ENCODE measurements around the gene EPRS1.
"Not testable (repeated sequence)": the region's sequence is repeated elsewhere in the genome, so short reads cannot be mapped to it uniquely, and the experiment has no call there.

EPRS1 gene

DNA sequence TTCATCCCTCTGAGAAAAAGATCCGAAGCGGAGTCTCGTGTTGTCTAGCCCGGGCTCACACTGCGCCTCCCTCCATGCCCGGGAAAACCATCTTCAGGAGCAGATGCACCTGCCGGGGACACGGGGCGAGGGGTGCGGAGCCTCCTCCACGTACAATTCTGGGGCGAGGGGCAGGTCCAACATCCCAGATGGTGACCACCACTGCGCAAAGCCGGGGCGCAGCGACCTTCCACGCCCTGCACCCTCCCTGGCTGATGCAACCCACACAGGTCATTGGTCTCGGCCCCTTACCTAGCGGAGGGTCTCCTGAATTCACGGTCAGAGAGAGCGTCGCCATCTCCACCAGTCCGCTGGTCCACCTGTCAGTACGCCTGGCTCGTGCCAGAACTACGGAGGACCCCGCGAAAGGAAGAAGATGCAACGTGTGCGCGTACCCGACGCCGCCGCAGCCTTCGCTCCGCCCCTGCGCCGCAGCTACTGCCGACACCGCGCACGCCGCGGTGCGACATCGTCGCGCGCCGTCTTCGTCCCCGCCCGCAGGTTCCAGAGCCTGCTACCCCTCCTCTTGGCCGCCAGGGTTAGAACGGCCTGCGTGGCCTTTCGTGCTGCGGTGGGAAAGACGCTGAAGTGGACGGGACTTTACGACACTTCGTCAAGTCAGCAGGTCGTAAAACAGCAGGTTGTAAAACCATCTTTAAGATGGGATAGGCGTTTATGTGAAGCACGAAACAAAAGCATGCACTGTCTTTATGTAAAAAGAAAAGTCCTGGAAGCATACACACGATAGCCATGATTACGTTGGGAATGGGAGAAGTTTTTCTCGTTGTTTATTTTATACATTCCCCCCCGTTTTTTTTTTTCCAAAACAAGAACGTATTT is at the start of gene EPRS1:
TSS of gene EPRS1 (minus strand) at position 454 of the 879 bp plus-strand sequence. CDS start at position 337, 117 bp downstream.
- DNase-seq, result peak; percentile 77 to 88 (median 84)

DNA sequence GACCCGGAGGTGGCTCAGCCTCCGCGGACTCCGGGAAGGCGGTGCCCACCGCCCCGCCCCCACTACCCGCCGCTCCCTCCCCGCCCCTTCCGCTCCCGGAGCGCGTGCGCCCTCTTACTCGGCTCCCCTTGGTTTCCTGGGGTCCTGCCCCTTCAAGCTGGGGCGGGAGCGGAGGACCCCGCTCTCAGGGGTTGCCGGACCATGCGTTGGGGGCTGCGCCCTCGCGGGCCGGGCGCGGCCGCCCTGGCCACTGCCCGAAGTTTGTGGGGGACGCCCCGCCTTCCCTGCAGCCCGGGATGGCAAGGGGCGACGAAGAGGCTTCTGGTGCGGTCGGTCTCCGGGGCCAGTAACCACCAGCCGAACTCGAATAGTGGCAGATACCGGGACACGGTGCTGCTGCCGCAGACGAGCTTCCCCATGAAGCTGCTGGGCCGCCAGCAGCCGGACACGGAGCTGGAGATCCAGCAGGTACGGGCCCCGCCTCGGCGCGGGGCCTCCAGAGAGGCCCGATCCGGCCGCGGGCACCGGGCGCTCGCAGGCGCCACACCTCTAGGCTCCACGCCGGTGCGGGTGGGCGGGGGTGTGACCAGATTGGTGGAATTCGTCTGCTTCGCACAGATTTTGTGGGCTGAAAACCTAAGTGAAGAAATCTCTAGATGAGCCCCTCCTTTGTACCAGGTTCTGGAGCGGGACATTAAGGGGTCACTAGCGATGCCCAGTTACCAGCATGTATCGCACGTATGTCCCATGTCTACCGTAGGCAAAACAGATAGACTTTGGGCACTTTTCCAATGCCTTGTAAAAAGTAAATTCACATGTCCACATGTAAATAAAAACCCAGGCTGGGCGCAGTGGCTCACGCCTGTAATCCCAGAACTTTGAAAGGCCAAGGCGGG is 48.0 kb upstream of the EPRS1 start, which contains the start of gene IARS2:
TSS of gene IARS2 (plus strand) at position 117 of the 896 bp plus-strand sequence. CDS start at position 202, 85 bp downstream.
- DNase-seq, result peak; percentile 63 to 94 (median 86)

DNA sequence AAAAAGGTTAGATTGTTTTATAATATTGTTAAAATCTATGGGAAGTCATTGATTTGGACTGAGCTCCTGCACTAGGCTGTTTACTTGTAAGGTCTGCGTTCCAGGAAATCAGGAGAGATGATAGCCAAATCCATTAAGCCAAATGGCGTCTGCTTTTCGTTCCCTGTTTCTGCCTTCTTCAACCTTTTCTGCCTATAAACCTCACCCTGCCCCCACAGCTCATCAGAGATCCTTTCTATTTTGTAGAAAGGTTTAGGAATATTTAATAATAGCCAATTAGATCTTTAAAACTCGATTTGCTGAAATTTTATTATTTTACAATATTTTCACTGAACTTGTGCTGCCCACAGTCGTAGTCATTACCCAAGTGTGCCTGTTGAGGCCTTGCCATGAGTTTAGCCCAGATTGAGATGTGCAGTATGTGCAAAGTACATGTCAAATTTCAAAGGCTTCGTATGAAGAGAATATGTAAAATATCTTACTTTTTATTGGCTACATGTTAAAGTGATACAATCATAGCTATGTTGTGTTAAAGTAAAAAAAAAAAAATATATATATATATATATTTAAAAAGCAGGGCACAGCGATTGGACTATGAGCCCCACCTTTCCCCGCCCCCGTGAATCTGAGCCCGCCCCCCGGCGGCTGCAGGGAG is 47.2 kb upstream of the EPRS1 start:
- DNase-seq, result no peak

DNA sequence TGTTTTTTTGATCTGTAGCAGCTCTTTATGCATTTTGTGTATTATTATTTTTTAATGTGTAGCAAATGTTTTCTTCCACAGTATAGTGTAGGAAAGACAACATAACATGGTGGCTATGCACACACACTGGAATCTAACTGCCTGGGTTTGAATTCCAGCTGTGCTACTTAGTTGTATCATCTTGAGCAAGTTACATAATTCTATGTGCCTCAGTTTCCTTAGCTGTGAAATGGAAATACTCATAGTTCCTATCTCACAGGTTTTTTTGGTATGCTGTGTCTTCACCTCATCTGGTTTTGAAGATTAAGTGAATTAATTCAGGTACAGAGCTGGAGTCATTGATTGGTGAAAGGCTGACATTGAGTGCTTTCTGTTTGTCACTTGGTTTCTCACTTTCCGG is 46.4 kb upstream of the EPRS1 start:
- no peak for DNase-seq

DNA sequence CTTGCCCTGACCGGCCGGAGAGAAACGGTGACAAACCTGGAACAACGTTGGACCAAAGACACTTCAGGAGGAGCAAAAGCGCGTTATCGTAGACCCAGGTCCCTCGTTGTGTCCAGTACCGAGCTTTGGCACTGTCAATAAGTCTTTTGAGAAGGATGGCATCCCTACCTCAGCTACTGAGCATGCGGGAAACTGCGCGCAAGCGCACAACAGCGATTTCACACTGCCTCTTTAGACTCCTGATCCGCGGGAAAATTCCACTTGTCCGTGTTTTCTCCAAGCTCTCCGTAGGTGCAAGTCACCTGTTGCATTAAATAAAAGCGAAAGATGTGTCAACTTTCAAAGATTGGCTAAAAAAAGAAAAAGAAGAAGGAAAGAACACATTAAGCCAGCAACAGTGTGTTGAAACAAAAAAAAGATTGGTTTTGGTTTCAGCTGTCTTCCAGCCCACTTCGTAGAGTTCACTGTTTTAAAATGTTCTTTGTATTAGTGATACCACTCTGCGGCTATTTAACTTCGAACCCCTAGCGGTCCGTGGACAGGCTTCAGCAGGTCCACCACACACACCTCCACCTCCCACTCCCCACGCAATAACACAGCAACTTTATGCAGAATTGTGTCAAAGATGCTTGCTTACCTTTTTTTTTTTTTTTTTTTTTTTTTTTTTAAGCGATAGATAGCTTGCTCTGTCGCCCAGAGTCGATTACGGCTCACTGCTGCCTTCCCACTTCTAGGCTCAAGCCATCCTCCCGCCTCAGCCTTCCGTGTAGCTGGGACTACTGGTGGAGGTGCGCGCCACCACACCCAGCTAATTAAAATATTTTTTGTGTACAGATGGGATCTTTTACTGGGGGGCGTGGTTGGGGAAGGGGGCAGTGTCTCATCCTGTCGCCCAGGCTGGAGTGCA is 43.6 kb upstream of the EPRS1 start, which contains the start of gene BPNT1:
TSS of gene BPNT1 (minus strand) at position 139 of the 907 bp plus-strand sequence. CDS start 9,942 bp downstream, outside the sequence.
- DNase-seq, result peak; percentile 84 to 96 (median 90)

DNA sequence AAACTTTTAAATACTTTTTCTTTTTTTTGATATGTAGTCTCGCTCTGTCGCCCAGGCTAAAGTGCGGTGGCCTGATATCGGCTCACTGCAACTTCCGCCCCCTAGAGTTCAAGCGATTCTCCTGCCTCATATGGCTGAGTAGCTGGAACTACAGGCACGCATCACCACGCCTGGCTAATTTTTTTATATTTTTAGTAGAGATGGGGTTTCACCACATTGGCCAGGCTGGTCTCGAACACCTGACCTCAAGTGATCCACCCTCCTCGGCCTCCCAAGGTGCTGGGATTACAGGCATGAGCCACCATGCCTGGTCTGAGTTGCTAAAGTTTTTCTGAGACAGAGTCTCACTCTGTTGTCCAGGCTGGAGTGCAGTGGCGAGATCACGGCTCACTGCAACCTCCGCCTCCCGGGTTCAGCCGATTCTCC is 40.0 kb upstream of the EPRS1 start:
- not testable (repeated sequence) for DNase-seq

DNA sequence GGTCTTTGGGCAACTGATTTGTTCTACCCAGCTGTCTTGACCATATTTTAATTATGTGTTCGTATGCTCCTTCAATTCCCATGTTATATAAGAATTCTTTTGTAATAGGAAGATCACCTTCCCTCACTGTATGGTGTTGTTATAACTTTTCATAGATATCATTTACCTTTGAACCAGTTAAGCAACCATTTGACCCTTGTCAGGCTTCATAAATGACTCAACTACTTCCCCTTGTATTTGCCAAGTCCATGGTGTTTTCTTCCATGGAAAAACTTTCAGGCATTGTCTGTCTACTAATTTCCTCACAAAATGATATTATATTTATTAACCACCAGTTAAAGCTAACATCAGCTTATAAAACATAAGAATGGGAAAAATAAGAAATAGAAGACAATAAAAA is 38.2 kb upstream of the EPRS1 start:
- no peak for DNase-seq

DNA sequence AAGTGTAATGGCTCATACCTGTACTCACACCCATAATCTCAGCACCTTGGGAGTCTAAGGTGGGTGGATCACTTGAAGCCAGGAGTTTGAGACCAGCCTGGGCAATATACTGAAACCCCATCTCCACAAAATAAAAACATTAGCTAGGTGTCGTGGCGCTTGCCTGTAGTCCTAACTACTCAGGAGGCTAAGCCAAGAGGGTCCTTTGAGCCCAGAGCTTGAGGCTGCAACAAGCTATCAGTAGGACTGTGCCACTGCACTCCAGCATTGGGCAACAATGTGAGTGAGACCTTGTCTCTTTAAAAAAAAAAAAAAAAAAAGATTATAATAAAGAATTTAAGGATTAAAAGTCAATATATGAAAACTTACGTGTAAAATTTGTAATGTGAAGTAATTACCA is 31.6 kb upstream of the EPRS1 start:
- no peak for DNase-seq

DNA sequence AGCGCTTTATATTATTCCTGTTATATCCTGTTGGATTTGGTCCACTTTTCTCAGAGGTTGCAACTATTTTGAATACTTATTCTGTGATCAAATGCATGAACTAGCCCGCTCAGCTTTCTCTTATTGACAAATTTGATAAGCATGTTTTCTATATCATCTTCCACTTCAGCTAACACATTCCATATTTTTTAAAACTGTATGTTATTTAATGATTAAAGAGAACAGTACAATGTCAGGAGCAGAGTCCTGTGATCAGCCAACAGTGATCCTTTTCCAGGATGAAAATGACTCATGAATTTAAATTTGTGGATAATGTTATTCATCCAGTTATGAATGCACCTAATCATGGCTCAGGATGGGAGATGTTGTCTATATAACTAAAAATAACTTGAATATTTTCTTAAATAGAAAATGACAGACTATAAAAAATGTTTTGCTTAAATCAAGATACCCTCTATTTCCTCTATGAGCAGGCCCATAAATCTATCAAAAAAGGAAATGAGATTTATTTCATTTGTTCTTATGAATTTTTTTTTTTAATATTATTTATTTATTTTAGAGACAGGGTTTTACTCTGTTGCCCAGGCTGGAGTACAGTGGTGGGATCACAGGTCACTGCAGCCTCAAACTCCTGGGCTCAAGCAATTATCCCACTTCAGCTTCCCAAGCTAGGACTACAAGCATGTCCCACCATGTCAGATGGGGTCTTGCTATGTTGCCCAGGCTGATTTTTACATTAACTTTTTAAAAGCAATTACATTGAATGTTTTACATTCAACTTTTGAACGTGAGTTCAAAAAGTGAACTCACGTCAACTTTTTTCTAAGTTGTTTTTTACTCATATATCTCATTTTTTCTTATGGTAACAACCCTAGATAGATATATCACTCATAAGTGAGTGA is 30.8 kb upstream of the EPRS1 start:
- no peak for DNase-seq

DNA sequence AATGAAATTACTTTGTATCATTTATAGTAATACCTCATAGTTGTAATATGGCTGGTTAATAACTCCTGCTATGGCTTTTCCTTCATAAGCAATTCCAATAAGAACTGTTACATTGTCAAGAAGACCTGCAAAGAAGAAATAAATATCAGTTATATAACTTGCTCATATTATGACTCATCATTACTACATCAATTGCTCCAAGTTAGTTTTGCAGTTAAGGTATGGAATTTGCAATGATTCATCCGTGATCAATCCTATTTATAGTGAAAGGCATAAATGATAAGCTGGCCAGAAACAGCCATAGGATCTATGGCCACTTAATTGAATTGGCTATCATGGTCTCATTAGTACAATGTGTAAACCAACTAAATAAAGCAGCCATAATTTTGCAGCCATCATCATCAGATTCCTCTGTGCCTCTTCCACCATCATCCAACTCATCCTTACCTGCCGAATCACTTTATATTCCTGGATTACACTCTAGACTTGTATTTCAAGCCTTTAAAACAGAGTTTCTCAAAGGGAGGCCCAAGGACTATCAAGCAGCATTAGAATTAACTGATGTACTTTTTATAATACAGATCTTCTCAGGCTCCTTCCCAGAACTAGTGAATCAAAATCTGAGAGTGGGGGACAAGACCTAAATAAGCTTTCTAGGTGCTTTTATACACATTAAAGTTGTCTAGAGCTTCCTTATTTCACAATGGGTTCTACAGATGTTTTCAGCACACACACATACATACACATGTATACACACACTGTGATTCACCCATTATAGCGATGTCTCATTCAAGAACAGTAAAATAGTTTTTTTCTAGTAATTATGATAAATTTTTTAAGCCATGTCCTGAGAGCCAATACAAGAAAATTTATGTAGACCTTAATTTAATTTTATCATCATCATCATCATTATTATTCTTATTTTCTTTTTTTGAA is 21.2 kb upstream of the EPRS1 start:
- no peak for DNase-seq

DNA sequence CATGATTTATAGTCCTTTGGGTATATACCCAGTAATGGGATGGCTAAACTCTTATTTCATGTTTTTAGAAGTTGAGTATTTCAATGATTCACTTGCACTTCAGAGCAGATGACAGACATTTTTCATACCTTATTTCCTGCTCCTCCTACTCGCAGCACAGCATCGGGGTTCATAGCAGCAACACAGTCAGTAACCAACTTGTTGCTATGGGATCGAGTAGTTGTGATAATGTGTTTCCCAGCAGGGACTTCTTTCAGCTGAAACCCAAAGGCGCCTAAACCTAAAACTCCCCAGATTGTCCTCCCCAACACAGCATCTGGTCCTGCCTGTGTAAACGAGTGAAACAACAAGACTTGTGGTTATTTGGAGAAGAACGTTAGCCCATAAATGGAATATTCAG is 16.3 kb upstream of the EPRS1 start:
- no peak for DNase-seq

DNA sequence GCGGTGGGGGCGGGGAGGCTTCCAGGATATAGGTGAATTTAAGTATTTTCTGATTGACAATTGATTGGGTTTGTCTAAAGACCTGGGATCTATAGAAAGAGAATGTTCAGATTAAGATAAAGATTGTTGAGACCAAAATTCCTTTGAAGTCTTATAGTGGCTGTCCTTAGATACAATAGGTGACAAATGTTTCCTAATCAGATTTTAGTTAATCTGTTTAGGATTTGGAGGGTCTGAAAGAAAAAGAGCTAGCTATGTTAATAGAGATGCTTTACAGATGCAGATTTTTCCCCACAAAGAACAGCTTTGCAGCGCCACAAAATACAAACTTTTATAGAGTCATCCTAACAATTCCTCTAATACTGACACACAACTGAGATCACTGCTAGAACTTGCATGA is 14.6 kb upstream of the EPRS1 start:
- DNase-seq, result no peak

DNA sequence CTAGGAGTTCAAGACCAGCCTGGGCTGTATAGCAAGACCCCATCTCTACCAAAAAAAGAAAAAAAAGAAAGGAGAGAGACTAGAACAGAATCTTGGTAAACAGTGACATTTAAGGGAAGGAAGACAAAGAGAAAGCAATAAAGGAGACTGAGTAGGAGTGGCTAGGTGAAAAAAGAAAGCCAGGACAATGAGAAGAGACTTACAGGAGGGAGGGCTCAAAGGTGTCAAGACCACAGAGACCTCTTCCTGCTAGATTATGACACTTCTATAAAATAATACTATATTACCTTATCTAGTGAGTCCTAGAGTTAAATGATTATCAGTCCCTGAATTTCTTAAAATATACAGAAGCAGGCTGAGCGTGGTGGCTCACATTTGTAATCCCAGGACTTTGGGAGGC is 10.1 kb upstream of the EPRS1 start:
- DNase-seq, result no peak

DNA sequence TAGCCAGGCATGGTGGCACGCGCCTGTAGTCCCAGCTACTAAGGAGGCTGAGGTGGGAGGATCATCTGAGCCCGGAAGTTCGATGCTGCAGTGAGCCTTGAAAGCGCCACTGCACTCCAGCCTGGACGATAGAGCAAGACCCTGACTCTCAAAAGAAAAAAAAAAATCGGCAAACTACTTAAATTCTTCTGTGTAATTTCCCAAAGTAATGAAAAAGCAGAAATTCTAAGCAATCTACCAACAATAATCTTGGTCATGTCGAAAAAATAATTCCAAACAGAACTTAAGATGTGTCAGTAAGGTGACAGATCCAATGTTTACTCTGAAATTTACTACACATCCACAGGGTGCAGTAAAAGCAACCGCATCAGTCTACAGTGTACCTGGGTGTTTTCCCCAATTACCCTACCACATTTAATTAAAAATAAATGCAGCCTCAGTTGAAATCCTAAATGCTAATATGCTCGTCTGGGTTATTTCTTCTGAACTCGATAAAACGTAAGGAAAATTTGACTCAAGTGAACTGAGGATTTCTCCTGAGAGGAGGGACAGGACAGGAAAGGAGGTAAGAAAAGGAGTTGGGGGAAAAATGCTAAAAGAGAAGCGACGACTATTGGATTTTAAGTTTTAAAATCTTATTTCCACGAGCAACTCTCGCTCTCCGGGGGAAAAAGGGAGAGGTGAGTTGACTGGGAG is 801 bp downstream of the EPRS1 start:
- no peak for DNase-seq

DNA sequence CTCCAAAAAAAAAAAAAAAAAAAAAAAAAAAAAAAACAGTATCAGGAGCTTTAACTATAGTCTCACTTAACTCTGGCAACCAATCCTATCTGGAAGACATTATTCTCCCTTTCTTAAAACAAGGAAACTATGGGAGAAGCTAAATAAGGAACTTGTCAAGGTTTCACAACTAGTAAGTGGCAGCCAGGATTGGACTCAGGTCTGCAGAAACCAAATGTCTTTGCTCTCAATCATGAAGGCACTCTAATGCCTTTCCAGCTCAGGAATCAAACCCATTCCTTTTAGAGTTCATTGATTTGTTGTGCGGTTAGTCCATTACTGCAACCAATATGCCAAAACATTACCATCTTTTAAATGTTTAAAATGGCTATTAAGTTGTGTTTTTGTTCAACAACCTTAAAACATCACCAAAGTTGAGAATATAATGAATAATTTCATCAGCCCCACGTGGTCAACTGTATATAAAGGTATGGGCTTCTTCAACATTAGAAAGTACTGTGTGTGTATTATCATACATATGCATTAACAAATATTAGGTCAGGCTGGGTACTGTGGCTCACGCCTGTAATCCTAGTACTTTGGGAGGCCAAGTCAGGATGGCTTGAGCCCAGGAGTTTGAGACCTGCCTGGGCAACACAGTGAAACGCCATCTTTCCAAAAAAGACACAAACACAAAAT is 1.5 kb downstream of the EPRS1 start:
- no peak for DNase-seq

DNA sequence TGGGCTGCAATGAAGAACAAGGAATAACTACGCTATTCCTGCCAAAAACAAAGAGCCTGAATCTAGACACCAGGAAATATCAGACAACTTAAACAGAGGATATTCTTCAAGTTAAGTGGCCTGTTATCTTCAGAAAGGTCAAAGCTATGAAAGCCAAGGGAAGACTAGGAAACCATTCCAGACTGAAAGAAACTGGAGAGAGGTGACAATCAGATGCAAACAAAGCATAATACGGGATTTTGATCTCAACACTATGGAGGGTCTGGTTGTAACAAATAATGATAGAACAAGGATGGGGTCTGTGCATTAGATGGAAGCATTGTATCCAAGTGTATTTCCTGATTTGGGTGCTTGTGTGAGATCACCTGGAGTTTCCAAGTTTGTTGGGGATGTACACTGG is 2.7 kb downstream of the EPRS1 start:
- DNase-seq, result no peak

DNA sequence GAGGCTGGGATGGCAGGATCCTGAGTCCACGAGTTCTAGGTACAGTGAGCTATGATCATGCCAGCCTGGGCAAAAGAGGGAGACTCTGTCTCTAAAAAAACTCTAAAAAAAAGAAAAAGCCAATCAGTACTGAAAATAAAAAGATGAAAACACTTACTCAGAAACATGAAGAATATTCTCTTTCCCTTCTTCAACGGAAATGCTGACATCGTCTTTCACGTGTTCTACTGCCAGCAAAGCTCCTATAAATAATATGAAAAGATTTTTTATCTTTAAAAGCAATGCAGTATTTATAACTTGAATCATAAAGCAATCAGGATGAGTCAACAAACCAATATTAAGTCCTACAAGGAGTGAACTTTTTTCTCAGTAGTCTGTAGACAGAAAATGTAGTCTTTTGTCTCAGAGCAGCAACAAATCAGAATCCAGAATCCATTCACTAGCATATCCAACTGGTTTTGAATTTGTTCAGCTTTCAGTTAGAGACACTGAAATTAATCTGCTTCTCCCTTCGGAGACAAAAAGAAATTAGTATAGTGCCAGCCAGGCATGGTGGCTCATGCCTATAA is 6.2 kb downstream of the EPRS1 start:
- no peak for DNase-seq

DNA sequence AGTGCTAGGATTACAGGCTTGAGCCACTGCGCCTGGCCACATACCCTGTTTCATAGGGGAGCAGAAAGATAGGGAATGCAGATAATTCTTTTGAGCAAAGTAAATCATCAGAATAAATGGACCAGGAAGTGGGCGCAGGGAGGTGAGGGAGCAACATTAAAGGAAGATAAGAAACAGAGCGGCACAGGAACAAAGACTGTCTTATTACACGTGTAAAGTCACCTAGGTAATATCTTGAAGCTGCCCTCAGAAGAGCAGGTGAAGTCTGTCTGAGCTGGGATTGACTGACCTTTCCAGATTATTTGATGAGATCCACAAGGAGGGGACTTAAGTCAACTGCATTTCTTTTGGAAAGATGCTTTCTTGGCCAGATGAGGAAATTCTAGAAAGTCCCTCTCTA is 7.7 kb downstream of the EPRS1 start:
- DNase-seq, result no peak

All from activated naive CD4-positive, alpha-beta T cell (primary cell).